Adrenal gland (tissue), 12 donors: ENCODE results near the gene CCDC33. TPM values are rescaled to one million over a fixed set of nuclear protein-coding genes. Genes with fewer than 3 reads are reported as not detected.

Source experiments
- DNase-seq, 7 donors: peaks; one replicate each; pipeline ENCODE4 v3.0.0-alpha.2; 2019 to 2020
- H3K27ac ChIP-seq, 5 donors: fragments of 200-600 bp; sonication (generic) in 4 of 5; 1 replicate in 3 of 5; 2 replicates in 2 of 5; pipeline versions ENCODE4 v1.5.1 to v1.8.0; 2016 to 2020; ENCODE audit warnings: mild to moderate bottlenecking in 1 of 5
- H3K27me3 ChIP-seq: fragments of 200-600 bp; 2 replicates; pipeline ENCODE4 v1.8.0; 2021
- H3K36me3 ChIP-seq, 2 donors: fragments of 200-600 bp; replicated peaks in 1 of 2; 1 replicate in 1 of 2; 2 replicates in 1 of 2; pipeline versions ENCODE4 v1.5.1 to v1.8.0; 2018 to 2022
- H3K4me1 ChIP-seq, 2 donors: fragments of 200-600 bp; replicated peaks in 1 of 2; 1 replicate in 1 of 2; 2 replicates in 1 of 2; pipeline versions ENCODE4 v1.5.1 to v1.8.0; 2018 to 2021
- H3K4me3 ChIP-seq, 4 donors: fragments of 200-600 bp; sonication (generic) in 3 of 4; one replicate each; pipeline ENCODE4 v1.5.1; 2016 to 2018
- H3K9me3 ChIP-seq, 3 donors: fragments of 200-600 bp; sonication (generic) in 1 of 3; replicated peaks in 1 of 3; 1 replicate in 2 of 3; 2 replicates in 1 of 3; pipeline versions ENCODE4 v1.5.1 to v1.8.0; 2016 to 2021
- POLR2A ChIP-seq, 2 donors: fragments of 450-650 bp; IDR thresholded peaks; one replicate each; pipeline ENCODE4 v1.6.1; 2017; ENCODE audit warnings: antibody characterized with exemption in 2 of 2, mild to moderate bottlenecking in 2 of 2, moderate library complexity in 1 of 2
- WGBS, 4 donors: extraction: QIAGEN DNeasy Blood & Tissue Kit in 2 of 4; methylation state at CpG; one replicate each; pipeline versions ENCODE4 v1.1.5 to v1.1.7; 2013 to 2017; 5-methylcytosine and 5-hydroxymethylcytosine counted together
- intact Hi-C, 2 donors: fragments of 100-400 bp; cut with DNase I; formaldehyde crosslinking; loops; one replicate each; pipeline versions ENCODE4 v1.14.1 to v1.15.0; 2022 to 2023
- polyA plus RNA-seq, 3 donors: library from polyadenylated mRNA; stranded (reverse); fragments of 200-250 nt in 2 of 3; fragments of 350-450 nt in 1 of 3; fragmentation: Illumina TruSeq in 1 of 3; extraction: RNeasy Lipid Tissue Mini Kit (QIAGEN cat#74804) in 1 of 3; gene quantifications; one replicate each; pipeline ENCODE4 v1.2.3, GENCODE V29; 2013 to 2014
- total RNA-seq, 9 donors: library from RNA; depleted of rRNA in 4 of 9; stranded (reverse); fragments of >200 nt in 4 of 9; fragments of 120-200 nt in 1 of 9; fragmentation: NEBNext Ultra II Directional in 1 of 9; extraction: Animal tissue kit (Norgen Biotek cat#: 25700) in 1 of 9; gene quantifications; one replicate each; pipeline versions ENCODE4 v1.1.0 to v1.2.4, GENCODE V29; 2013 to 2023
- TF ChIP-seq, protein P1 (sequence below), 6 experiments: fragments of 450-650 bp in 4 of 6; fragments of 200-600 bp in 2 of 6; sonication (generic) in 1 of 6; IDR thresholded peaks; 1 replicate in 5 of 6; 2 replicates in 1 of 6; pipeline versions ENCODE4 v1.5.1 to v1.8.0; 2016 to 2021; ENCODE audit warnings: antibody characterized with exemption in 6 of 6, mild to moderate bottlenecking in 2 of 6, moderate library complexity in 1 of 6
- donor health status: healthy with polysubstance abuse.
- donor health status: Bipolar disorder and iron deficiency.
- donor health status: DM: yes; HTN: yes; CAD: no.
- donor health status: DM: no; HTN: no; CAD: no.
- donor health status: DM: no; HTN: no; CAD: no.
- donor health status: DM: yes; HTN: yes; CAD: no.

Gene CCDC33
- total and polyA plus RNA-seq, 12 donors: 0.11 to 1.1 (median 0.30) TPM; not detected in 3

DNA sequence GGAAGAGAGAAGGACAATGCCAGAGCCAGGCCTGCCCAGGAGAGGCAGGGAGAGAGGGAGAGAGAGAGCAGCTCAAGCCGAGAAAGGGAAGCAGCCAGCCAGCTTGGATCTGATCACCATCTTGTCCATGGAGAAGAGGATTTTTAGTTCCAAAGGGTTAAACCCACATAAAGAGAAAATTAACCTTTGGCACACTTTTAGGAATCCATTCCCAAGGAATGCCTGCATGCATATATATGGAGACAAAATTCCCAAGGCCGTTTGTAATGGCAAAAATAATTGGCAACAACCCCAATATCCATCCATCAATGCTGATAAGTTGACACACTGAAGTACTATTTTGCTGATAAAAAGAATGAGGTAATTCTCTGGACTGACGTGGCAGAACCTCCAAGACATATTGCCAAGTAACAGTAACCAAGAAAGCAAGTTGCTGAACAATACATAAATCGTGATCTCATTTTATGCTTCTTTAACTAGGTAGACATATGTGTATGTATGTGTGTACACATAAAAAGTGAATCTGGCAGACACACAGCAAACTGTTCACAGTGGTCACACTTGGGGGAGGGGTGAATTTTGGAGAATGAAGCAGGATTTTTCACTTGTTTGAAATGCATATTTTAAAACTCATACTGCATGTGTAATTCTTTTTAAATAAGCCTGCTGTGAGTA lies 26.0 kb upstream of the CCDC33 start:
- H3K27me3 ChIP-seq: no peaks in the 10 kb centered on the region
- H3K4me1 ChIP-seq: no peaks in the 10 kb centered on the region
- no peak overlapping the region for H3K27ac ChIP-seq
- TF ChIP-seq, protein P1, sequence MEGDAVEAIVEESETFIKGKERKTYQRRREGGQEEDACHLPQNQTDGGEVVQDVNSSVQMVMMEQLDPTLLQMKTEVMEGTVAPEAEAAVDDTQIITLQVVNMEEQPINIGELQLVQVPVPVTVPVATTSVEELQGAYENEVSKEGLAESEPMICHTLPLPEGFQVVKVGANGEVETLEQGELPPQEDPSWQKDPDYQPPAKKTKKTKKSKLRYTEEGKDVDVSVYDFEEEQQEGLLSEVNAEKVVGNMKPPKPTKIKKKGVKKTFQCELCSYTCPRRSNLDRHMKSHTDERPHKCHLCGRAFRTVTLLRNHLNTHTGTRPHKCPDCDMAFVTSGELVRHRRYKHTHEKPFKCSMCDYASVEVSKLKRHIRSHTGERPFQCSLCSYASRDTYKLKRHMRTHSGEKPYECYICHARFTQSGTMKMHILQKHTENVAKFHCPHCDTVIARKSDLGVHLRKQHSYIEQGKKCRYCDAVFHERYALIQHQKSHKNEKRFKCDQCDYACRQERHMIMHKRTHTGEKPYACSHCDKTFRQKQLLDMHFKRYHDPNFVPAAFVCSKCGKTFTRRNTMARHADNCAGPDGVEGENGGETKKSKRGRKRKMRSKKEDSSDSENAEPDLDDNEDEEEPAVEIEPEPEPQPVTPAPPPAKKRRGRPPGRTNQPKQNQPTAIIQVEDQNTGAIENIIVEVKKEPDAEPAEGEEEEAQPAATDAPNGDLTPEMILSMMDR (IDR thresholded peaks at IDR 0.05): no peak
- TF ChIP-seq POLR2A (IDR thresholded peaks at IDR 0.05): no peak
- H3K9me3 ChIP-seq: no peaks in the 10 kb centered on the region
- intact Hi-C loops: no loop called here
- 20 to 32% (median 24%) methylated on average over 4 of the region's 4 CpGs for WGBS, 4 donors
- H3K4me3 ChIP-seq: no peak overlapping the region
- no peaks in the 10 kb centered on the region for H3K36me3 ChIP-seq
- DNase-seq: peak in 1 of 7 donors; percentile 29

DNA sequence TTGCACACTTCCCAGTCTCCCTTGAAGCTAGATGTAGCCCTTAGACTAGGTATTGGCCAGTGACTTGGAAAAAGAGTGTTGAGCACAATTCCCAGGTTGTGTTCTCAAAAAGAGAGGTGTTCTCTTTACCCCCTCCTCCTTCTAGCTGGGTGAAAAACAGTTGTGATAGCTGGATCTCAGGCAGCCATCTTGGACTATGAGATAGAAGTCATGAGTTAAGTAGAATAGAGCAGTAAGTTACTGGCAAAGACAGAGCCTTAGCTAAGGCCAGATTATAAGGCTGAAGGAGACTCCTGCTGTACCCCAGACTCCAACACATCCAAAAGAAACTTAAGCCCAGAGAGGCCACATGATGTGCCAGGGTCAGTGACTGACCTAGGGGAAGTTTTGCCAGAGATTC lies 25.4 kb upstream of the CCDC33 start:
- H3K4me1 ChIP-seq: no peaks in the 10 kb centered on the region
- H3K27me3 ChIP-seq: no peaks in the 10 kb centered on the region
- DNase-seq: no peak
- H3K36me3 ChIP-seq: no peaks in the 10 kb centered on the region
- H3K9me3 ChIP-seq: no peaks in the 10 kb centered on the region
- no peak overlapping the region for H3K4me3 ChIP-seq
- TF ChIP-seq POLR2A (IDR thresholded peaks at IDR 0.05): no peak
- TF ChIP-seq, protein P1 (IDR thresholded peaks at IDR 0.05): no peak
- intact Hi-C loops: no loop called here
- H3K27ac ChIP-seq: no peak overlapping the region

DNA sequence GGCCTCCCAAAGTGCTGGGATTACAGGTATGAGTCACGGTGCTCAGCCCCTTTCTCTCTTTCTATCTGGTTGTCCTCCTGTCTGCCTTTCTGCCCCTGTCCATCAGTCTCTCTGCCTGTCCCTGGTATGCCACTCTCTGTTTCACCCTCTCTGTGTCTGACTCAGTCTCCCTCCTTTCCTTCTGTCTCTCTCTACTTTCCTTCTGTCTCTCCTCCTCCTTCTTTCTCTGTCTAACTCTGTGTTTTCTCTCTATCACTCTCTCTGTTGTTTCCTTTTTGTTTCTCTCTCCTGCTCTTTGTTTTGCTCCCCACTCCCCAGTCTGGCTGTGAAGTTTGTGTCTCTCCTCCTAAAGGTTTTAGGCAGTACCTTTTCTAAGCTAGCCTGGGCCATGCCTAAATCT lies 24.5 kb upstream of the CCDC33 start:
- 89 to 100% (median 98%) methylated on average over 1 of the region's 1 CpG for WGBS, 4 donors
- no peaks in the 10 kb centered on the region for H3K36me3 ChIP-seq
- no peak for DNase-seq
- H3K27me3 ChIP-seq: no peaks in the 10 kb centered on the region
- no peaks in the 10 kb centered on the region for H3K9me3 ChIP-seq
- H3K4me1 ChIP-seq: no peaks in the 10 kb centered on the region
- H3K27ac ChIP-seq: no peak overlapping the region
- no peak overlapping the region for H3K4me3 ChIP-seq
- intact Hi-C loops: no loop called here
- no peak for TF ChIP-seq POLR2A (IDR thresholded peaks at IDR 0.05)
- TF ChIP-seq, protein P1 (IDR thresholded peaks at IDR 0.05): no peak

DNA sequence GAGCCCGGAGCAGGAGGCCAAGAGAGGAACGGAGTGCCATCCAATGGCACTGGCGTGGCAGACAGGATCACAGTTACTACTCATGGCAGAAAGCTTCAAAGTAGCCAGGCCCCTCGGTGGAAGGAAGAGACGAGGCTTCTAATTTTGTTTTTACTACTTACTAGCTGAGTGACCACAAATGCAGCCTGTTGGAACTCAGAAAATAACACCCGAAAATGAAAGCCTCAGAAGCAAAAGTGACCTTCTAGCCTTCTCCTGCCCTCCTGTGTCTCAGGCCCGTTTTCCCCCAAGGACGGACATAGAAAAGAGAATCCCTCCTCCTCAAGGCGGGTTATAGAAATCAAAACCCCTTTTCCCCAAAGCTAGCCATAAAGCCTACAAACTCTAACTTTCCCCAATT lies 23.6 kb upstream of the CCDC33 start:
- Histone ChIP-seq H3K9me3 (no peaks in the 10 kb centered on the region), H3K4me1 (no peaks in the 10 kb centered on the region), H3K27ac (no peak overlapping the region), H3K36me3 (no peaks in the 10 kb centered on the region), H3K27me3 (no peaks in the 10 kb centered on the region), H3K4me3 (no peak overlapping the region)
- intact Hi-C loops: no loop called here
- DNase-seq: no peak
- TF ChIP-seq POLR2A (IDR thresholded peaks at IDR 0.05): no peak
- TF ChIP-seq, protein P1 (IDR thresholded peaks at IDR 0.05): no peak
- 80 to 90% (median 87%) methylated on average over 8 to 9 of the region's 9 CpGs for WGBS, 4 donors
